Measurements from ENCODE around the gene PRKG2. TPM values are rescaled to one million over a fixed set of nuclear protein-coding genes. Genes with fewer than 3 reads are reported as not detected.

Gene PRKG2
- total and polyA plus RNA-seq, 10 of the 15 experiments (the other 5 are each of a cell fraction or from before 2014, with no cell fraction given): not detected

DNA sequence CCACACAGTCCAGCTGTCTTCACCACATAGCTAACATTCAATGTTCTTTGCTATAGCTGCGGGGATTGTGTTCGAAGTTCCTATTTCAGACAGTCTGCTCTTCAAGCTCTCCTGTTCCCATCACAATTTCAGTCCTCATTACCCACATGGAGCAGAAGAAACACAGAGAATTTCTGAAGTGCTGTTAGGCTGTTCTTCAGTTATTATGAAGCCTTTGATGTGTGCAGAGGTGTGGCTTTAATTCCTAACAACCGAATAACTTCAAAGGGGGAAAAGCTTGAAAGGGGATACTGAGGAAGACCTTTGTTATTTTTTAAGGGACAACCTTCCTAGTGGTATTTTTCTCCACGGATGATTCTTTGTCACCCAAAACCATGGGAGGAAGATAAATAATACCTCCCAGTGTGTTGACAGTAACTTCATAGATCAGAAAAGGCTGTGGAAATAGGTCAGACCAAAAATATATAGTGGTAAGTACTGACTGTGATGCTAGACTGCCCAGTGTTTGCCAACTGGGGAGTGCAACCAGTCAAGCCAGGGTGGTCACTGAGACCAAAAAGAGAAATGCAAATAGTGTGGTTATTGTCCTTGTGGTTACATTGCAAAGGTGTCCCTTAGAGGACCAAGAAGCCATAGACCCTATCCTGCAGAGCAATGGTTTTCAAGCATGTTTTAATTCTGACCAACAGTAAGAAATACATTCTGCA, 52.1 kb downstream of the PRKG2 start:
- H3K27me3 ChIP-seq (replicated peaks in 1 of 2; ENCODE audit: control insufficient read depth in 2 of 2, insufficient read depth in 2 of 2, low read length in 1 of 2): no peaks in the 10 kb centered on the region
- BruUV-seq (replicated peaks): no TSS peak
- SMC1A ChIA-PET (ENCODE audit: uncharacterized antibody, unreplicated experiment): interaction anchor here (0.8 kb wide), 1 partner anchor 10 kb away, joined by 4 read pairs; no protein-coding TSS in a partner anchor
- FAIRE-seq: no peak
- no peaks in the 10 kb centered on the region for H3K4me1 ChIP-seq (ENCODE audit: control insufficient read depth, insufficient read depth, low read length)
- in situ Hi-C loops (cut with MboI) (no loop called here), intact Hi-C loops (cut with micrococcal nuclease; ENCODE audit: unreplicated experiment) (no loop called here)
- H3K27ac ChIP-seq (ENCODE audit: control insufficient read depth, insufficient read depth): no peak overlapping the region
- no peaks in the 10 kb centered on the region for H3K9me3 ChIP-seq (replicated peaks; ENCODE audit: control insufficient read depth, insufficient read depth, low read length)
- no peak overlapping the region for H3K4me3 ChIP-seq
- no peaks in the 10 kb centered on the region for H3K79me2 ChIP-seq (ENCODE audit: control insufficient read depth, insufficient read depth, low read length)
- CTCF ChIA-PET: interaction anchor here (1.1 kb wide), 1 partner anchor 9 kb away, joined by 3 read pairs; no protein-coding TSS in a partner anchor
- POLR2A ChIA-PET: no interaction called here
- H4K20me1 ChIP-seq (ENCODE audit: control insufficient read depth, insufficient read depth): no peaks in the 10 kb centered on the region
- no peak overlapping the region for H3K9ac ChIP-seq (ENCODE audit: control insufficient read depth, insufficient read depth, low read length)
- no peak overlapping the region for H2AFZ ChIP-seq (ENCODE audit: control insufficient read depth, low read depth, low read length)
- no peak overlapping the region for H3K4me2 ChIP-seq (ENCODE audit: control insufficient read depth, insufficient read depth)
- 25% methylated on average over 4 of the region's 4 CpGs for WGBS (ENCODE audit: insufficient coverage, insufficient replicate concordance, low lambda C conversion rate, missing lambda C conversion rate)
- no peaks in the 10 kb centered on the region for H3K36me3 ChIP-seq (ENCODE audit: control insufficient read depth in 2 of 2, insufficient read depth in 2 of 2, low read length in 1 of 2)
- DNase-seq (ENCODE audit: low read depth, low spot score): no peak
- RAD21 ChIA-PET (ENCODE audit: unreplicated experiment): no interaction called here
- no peak for ATAC-seq
- TF ChIP-seq POLR2AphosphoS2 (IDR thresholded peaks at IDR 0.05; ENCODE audit: low read depth, low read length) (no peak), EP300 (IDR thresholded peaks at IDR 0.05; ENCODE audit: borderline replicate concordance in 1 of 2, control insufficient read depth in 1 of 2, low read depth in 2 of 2, low read length in 2 of 2) (no peak), NBN (IDR thresholded peaks at IDR 0.05) (no peak), MEF2A (IDR thresholded peaks at IDR 0.05; ENCODE audit: insufficient read depth, low read depth, low read length) (no peak), ETV6 (conservative IDR thresholded peaks at IDR 0.05 in 1 of 2, IDR thresholded peaks at IDR 0.05 in 1 of 2; ENCODE audit: borderline replicate concordance in 1 of 2, low read depth in 1 of 2) (no peak), RBBP5 (conservative IDR thresholded peaks at IDR 0.05) (no peak), CHD4 (IDR thresholded peaks at IDR 0.05) (no peak), MYC (IDR thresholded peaks at IDR 0.05; ENCODE audit: insufficient read depth, insufficient read length, insufficient replicate concordance, low read length, severe bottlenecking) (no peak), POU2F2 (IDR thresholded peaks at IDR 0.05; ENCODE audit: borderline replicate concordance, low read depth, low read length) (no peak), SRF (IDR thresholded peaks at IDR 0.05; ENCODE audit: low read depth in 2 of 2, low read length in 2 of 2) (no peak), NR2F1 (conservative IDR thresholded peaks at IDR 0.05) (no peak), HDAC2 (IDR thresholded peaks at IDR 0.05) (no peak)
- TF ChIP-seq, protein P1, sequence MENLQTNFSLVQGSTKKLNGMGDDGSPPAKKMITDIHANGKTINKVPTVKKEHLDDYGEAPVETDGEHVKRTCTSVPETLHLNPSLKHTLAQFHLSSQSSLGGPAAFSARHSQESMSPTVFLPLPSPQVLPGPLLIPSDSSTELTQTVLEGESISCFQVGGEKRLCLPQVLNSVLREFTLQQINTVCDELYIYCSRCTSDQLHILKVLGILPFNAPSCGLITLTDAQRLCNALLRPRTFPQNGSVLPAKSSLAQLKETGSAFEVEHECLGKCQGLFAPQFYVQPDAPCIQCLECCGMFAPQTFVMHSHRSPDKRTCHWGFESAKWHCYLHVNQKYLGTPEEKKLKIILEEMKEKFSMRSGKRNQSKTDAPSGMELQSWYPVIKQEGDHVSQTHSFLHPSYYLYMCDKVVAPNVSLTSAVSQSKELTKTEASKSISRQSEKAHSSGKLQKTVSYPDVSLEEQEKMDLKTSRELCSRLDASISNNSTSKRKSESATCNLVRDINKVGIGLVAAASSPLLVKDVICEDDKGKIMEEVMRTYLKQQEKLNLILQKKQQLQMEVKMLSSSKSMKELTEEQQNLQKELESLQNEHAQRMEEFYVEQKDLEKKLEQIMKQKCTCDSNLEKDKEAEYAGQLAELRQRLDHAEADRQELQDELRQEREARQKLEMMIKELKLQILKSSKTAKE (IDR thresholded peaks at IDR 0.05; ENCODE audit: low read depth, poor library complexity, severe bottlenecking): no peak
- TF ChIP-seq, protein P2, sequence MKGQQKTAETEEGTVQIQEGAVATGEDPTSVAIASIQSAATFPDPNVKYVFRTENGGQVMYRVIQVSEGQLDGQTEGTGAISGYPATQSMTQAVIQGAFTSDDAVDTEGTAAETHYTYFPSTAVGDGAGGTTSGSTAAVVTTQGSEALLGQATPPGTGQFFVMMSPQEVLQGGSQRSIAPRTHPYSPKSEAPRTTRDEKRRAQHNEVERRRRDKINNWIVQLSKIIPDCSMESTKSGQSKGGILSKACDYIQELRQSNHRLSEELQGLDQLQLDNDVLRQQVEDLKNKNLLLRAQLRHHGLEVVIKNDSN (IDR thresholded peaks at IDR 0.05; ENCODE audit: borderline replicate concordance, extremely low read length, insufficient read depth, low read depth, low read length): no peak
- TF ChIP-seq, protein P3, sequence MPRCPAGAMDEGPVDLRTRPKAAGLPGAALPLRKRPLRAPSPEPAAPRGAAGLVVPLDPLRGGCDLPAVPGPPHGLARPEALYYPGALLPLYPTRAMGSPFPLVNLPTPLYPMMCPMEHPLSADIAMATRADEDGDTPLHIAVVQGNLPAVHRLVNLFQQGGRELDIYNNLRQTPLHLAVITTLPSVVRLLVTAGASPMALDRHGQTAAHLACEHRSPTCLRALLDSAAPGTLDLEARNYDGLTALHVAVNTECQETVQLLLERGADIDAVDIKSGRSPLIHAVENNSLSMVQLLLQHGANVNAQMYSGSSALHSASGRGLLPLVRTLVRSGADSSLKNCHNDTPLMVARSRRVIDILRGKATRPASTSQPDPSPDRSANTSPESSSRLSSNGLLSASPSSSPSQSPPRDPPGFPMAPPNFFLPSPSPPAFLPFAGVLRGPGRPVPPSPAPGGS (IDR thresholded peaks at IDR 0.05; ENCODE audit: borderline replicate concordance, insufficient read depth, low read depth, low read length, poor library complexity, severe bottlenecking): no peak
- TF ChIP-seq, protein P4, sequence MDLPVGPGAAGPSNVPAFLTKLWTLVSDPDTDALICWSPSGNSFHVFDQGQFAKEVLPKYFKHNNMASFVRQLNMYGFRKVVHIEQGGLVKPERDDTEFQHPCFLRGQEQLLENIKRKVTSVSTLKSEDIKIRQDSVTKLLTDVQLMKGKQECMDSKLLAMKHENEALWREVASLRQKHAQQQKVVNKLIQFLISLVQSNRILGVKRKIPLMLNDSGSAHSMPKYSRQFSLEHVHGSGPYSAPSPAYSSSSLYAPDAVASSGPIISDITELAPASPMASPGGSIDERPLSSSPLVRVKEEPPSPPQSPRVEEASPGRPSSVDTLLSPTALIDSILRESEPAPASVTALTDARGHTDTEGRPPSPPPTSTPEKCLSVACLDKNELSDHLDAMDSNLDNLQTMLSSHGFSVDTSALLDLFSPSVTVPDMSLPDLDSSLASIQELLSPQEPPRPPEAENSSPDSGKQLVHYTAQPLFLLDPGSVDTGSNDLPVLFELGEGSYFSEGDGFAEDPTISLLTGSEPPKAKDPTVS (IDR thresholded peaks at IDR 0.05; ENCODE audit: low read depth, low read length): no peak
